Tibial nerve (tissue), 4 donors: Measurements from ENCODE around the gene VKORC1L1.

Source experiments
- EP300 ChIP-seq, 2 donors: sonication (generic); formaldehyde crosslinking; IDR thresholded peaks; one replicate each; pipeline ENCODE4 v1.6.1; 2017; ENCODE audit warnings: antibody characterized with exemption in 2 of 2, mild to moderate bottlenecking in 1 of 2
- TF ChIP-seq, protein P1 (sequence below), 5 experiments: fragments of 200-600 bp in 3 of 5; fragments of 450-650 bp in 2 of 5; sonication (generic) in 3 of 5; IDR thresholded peaks; one replicate each; pipeline ENCODE4 v1.5.1; 2016 to 2019; ENCODE audit warnings: antibody characterized with exemption in 5 of 5, mild to moderate bottlenecking in 3 of 5, moderate library complexity in 2 of 5

DNA sequence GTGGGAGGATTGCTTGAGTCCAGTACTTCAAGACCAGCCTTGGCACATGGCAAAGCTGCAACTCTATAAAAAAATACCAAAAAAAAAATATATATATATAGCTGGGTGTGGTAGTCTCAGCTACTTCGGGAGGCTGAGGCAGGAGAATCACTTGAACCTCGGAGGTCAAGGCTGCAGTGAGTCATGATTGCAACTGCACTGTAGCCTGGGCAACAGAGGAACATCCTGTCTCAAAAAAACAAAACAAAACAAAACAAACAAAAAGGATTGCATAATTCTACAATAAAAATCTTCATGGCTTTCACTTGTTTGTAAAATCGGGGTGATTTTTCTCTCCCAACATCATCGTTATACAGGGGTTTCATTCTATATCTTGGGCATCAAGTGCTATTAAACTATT, 74.0 kb downstream of the VKORC1L1 start:
- TF ChIP-seq, protein P1, sequence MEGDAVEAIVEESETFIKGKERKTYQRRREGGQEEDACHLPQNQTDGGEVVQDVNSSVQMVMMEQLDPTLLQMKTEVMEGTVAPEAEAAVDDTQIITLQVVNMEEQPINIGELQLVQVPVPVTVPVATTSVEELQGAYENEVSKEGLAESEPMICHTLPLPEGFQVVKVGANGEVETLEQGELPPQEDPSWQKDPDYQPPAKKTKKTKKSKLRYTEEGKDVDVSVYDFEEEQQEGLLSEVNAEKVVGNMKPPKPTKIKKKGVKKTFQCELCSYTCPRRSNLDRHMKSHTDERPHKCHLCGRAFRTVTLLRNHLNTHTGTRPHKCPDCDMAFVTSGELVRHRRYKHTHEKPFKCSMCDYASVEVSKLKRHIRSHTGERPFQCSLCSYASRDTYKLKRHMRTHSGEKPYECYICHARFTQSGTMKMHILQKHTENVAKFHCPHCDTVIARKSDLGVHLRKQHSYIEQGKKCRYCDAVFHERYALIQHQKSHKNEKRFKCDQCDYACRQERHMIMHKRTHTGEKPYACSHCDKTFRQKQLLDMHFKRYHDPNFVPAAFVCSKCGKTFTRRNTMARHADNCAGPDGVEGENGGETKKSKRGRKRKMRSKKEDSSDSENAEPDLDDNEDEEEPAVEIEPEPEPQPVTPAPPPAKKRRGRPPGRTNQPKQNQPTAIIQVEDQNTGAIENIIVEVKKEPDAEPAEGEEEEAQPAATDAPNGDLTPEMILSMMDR (IDR thresholded peaks at IDR 0.05): no peak
- TF ChIP-seq EP300 (IDR thresholded peaks at IDR 0.05): peak; percentile 10 to 50
